Limb (tissue), 2 donors: ENCODE measurements around the gene FBXL7.
"Not testable (repeated sequence)": the region's sequence is repeated elsewhere in the genome, so short reads cannot be mapped to it uniquely, and the experiment has no call there.

Experiments used
- DNase-seq, 2 donors: peaks; one replicate each; pipeline ENCODE4 v3.0.0-alpha.2; 2016; ENCODE audit errors: extremely low spot score in 2 of 2

FBXL7 gene

DNA sequence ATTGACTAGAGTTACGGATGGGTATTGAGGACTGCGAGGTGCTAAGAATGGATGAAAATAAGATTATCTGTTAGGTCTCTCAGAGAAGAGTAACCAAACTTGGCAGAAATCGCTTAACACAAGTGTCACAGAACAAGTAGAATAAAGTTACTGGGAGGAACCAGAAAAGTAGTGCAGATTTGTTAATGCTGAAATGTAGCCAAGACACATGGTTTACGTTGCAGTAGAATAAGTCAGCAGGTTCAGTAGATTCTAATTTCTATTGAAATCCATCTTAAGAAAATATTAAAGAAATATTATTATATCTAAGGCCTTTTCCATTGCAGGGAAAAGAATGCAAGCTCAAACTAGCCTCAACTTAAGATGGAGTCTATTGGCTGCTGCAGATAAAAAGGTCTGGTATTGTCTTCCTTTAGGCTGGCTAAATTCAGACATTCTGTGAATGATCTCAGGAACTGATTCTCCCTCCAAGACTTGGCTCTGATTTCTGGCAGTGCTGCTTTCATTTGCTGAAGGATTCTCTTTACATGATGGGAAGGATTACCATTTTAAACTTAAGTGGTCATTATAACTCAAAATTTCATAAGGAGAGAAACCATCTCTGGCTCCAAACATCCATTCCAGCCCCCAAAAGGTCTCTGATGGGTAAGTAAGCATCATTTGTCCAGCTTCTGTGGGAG is 364.7 kb downstream of the FBXL7 start:
- no peak for DNase-seq

DNA sequence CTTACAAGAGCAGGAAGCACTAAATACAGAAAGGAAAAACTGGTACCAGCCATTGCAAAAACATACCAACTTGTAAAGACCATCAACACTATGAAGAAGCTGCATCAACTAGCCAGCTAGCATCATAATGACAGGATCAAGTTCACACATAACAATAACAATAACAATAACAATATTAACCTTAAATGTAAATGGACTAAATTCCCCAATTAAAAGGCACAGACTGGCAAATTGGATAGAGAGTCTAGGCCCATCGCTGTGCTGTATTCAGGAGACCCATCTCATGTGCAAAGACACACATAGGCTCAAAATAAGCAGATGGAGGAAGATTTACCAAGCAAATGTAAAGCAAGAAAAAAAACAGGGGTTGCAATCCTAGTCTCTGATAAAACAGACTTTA is 372.3 kb downstream of the FBXL7 start:
- DNase-seq = not testable (repeated sequence)

DNA sequence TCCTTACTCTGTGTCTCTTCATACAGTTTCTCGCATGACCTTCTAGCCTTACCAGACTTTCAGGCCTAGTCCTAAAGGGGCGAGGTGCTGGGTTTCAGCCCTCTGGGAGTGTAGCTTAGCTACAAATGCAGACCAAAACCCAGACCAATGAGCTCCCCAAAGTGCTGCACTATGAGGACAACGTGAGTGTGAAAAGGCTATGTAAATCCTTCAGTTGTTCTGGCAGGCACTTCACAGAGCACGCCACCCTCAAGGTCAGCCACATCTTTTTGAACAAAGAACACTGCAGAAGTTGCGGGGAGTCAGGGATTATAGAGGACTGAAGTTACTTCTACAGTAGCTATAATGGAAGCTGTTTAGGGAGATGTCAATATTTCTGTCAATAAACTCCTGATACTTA is 377.9 kb downstream of the FBXL7 start:
- DNase-seq = no peak

DNA sequence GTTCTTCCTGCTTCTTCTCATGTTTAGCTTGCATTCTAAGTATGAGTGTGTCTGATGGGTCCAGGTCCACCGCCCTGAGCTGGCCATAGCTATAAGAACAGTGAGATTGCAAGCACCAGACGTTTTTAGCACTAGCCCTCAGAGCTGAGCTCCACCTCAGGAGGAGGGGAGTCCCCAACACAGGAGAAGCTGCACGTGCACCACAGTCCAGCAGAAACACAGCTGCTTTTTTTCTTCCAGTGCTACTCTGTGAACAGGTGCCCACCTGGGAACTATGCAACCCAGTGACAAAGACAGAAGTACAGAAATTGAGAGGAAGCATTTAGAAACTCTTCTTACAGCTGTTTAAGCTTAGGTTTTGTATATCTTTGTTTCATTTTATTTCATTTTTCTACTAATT is 380.2 kb downstream of the FBXL7 start:
- no peak for DNase-seq

DNA sequence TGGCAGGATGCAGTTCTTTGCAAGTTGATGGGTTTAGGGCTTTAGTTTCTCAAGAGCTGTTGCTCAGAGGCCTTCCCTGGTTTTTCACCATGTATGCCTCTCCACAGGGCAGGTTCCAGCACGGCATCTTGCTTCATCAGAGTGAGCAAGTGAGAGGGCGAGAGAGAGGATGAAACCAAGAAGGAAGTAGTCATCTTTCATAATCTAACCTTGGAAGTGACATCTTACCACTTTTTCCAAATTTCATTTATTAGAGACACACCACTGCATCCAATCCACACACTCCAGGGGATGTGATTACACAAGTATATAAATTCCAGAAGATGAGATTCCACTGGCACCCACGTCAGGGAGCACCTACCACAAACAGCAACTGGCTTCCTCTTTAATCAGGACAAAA is 385.2 kb downstream of the FBXL7 start:
- no peak for DNase-seq

DNA sequence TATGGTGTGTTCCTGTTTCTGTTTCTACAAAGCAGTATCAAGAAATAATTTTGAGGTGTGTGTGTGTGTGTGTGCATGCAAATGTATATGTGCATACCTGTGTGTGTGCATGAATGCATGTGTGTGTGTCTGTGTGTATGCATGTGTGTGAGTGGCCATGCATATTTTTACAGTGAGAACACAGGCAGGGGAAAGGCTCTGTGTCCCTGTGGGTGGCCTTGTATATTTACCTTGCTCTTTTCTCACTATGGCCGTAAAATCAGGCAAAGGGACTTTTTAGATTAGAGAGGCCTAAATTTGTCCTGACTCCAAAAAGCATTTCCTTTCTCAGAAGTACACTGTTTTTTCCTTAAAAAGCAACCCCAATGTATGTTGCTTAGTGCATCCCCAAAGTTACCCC is 386.2 kb downstream of the FBXL7 start:
- DNase-seq = no peak

DNA sequence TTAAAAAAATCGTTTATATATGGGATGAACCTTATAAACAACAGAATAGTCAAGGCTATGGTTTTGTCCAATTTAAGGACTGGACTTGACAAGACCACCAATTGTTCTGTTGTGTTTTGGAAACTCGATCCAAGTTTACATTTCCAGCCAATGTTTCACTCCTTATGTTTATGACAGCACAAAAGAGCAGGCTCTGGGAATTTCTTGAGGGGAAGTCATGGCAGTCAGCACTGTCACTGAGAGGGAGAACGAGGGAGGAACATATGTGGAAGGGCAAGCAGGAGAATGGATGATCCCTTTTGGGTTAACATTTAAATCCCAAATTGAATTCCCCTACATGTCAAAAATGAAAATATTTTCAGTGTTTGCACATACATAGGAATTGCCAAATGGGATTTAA is 387.1 kb downstream of the FBXL7 start:
- DNase-seq = no peak

DNA sequence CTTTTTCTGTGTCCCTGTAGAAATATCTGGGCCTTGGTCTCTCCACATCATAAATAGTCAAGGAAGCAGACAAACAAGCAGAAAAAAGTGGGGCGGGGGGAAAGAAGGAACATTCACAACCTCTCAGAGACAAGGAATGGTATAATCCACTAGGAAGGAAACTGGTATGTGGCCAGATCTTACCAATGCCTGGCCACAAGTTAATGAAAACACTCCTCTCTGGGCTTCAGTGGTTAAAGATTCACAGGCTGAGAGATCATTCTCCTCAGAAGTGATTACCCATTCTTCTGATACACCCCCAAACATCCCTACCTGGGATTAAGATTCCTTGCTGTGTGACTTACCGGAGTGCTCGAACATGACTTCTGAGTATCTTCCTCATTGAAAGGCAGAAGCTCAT is 389.0 kb downstream of the FBXL7 start:
- DNase-seq = no peak

DNA sequence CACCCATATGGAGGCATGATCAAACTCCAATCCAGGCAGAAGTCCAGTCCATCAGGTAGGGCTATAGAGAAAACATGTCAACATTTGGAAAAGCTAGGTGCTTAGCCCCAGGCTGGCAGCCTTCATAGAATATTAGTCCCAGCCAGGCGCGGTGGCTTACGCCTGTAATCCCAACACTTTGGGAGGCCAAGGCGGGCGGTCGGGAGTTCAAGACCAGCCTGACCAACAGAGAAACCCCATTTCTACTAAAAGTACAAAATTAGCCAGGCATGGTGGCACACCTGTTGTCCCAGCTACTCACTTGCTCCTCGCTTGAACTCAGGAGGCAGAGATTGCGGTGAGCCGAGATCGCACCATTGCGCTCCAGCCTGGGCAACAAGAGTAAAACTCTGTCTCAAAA is 393.9 kb downstream of the FBXL7 start:
- DNase-seq = no peak

DNA sequence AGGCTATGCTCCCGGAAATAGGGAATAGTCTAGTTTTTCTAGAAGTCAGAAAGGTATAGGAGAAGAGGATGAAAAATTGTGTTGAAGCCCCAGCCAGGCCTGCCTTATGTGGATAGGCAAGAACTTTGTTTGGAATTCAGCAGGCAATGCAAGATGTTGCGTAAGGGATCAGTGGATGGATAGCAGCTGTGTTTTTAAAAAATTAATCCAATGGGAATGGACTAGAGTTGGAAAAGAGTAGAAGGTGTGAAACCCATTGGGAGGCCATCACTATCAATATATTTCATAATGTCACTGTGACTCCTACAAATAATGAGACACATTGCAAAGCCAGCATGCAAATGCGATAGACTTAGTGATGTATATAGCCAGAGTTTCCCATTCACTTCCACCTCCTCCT is 397.7 kb downstream of the FBXL7 start:
- no peak for DNase-seq

DNA sequence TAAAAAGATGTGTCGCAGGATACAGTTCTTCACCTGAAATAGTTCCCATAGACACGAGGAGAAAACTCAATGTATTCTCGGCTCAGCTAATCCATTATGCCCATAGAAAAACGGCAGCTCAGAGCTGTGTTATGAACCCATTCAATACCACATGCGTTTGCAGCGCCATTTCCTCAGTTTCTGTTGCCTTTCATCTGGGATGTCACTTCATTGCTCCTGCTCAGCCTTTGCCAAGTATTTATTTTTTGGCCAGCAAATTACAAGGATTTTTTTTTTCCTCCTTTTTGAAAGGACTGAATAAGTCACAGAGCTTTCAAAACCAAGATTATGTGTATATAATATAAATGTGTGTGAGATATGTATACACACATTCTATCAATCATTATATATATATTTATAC is 398.7 kb downstream of the FBXL7 start:
- DNase-seq = no peak

DNA sequence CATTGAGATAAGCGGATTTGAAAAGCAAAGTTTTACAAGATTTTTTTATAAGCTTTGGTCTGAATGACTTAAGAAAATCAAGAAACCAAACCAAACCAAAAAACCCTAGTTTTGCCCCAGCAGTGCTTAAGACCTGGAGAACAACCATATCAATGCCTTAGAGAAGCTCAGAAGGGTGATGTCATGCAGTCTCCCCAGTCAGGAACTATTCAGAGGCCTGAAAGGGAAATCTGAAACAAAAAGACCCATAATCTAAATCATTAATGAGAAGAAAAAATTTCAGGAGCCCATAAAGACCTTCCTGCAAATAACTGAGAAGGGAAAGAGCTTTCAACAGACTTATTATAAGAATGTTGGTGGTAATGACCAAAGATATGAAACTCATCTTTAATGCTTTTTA is 399.5 kb downstream of the FBXL7 start:
- DNase-seq = no peak

DNA sequence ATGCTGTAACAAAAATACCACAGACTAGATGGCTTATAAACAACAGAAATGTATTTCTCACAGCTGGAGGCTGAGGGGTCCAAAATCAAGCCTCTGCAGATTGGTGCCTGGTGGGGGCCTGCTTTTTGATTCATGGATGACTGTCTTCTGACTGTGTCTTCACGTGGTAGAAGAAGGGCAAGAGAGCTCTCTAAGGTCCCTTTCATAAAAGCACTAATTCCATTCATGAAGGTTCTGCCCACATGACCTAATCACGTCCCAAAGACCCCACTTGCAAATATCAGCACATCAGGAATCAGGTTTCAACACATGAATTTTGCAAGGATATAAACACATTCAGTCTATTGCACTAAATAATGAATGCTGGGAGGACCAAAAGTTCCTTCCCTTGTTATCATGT is 401.2 kb downstream of the FBXL7 start:
- DNase-seq = no peak

DNA sequence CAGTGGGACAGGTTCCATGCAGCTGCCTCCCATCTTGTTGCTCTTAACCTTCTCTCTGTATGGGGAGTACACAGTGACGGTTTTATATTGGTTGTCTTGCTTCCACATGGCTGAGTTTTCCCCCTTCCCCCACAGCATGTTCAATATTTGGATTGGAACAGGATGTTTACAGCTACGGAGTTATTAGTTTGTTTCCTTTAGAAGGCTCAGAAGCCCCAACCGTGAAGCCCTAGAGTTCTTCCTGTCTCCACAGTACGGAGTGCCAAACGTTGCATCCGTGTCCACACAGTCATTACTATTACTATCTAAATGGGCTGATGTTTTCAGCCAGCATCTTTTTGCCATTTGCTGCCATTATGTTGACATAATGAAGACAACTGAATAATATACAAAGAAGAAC is 402.1 kb downstream of the FBXL7 start:
- DNase-seq = no peak

DNA sequence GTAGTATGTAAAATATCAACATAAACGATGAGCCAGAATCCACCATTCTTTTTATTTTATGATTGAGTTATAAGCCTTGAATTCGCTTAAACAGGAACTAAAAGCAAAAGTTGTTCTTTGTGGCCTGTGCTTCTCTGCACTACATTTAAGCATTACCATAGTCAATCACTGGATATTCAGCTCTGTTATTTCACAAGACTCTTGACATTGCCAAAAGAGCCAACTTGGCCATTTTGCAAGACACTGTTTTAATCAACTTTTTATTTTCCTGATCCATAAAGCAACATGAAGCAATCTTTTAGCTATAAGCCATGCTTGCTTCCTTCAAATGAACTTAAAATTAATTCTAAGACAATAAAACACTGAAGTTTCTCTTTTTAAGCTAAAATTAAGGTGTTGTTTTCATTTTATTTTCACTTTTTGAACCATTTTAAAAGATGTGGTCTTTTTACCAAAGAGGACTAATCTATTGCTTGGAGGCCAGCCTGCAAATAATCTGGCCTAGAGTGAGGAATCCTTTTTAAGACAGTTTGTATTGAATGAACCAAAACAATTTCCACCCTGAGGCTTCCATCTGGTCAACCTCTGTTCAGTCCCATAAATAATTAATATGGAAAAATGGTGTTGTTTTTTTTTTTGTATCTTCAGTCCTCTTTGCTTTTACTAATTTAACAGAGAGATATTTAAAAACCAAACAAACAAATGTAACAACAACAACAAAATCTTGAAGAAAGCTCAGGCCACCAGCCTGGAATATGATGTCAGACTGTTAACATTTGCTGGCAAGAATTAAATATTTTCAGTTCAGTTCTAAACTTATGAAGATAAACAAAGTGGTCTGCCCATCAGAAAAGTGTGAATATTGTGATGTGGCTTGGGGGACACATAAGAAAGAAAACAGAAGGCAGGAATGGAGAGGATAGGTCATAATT is 405.2 kb downstream of the FBXL7 start:
- DNase-seq = no peak

DNA sequence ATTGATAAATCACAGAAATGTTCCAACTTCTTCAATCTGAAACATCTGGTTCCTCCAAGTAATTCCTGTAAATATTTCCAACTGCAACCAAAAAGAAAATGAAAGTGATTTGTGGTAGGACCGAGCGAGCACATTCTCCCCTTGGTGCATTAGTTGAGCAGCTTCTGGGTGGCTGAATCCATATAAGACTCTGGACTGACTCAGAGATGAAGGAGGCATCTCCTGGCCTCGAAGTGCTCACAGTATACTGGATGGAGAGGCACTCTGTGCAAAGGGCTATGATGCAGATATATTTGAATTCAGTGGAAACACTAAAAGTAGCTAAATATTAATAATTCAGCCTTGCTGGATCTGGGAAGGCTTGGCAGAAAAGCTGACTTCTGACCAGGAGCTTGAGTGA is 414.7 kb downstream of the FBXL7 start:
- no peak for DNase-seq

DNA sequence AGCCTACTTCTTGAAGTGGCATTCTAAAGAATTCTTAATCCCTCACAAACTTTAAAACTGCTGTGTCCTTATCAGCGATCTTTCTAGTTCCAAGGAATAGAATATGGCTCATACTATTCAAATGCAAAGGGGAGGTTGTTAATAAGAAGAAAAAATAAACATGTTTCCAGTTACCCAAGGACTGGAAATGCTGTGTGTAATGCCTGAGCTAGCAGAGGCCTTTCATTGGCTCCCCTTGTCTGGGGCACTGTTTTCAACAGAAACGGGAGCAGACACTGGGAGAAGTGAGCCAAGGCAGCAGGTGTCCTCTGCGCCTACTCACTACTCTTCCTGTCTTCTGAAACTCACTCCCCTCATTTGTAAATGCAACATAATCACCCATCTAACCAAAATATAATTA is 426.6 kb downstream of the FBXL7 start:
- no peak for DNase-seq

DNA sequence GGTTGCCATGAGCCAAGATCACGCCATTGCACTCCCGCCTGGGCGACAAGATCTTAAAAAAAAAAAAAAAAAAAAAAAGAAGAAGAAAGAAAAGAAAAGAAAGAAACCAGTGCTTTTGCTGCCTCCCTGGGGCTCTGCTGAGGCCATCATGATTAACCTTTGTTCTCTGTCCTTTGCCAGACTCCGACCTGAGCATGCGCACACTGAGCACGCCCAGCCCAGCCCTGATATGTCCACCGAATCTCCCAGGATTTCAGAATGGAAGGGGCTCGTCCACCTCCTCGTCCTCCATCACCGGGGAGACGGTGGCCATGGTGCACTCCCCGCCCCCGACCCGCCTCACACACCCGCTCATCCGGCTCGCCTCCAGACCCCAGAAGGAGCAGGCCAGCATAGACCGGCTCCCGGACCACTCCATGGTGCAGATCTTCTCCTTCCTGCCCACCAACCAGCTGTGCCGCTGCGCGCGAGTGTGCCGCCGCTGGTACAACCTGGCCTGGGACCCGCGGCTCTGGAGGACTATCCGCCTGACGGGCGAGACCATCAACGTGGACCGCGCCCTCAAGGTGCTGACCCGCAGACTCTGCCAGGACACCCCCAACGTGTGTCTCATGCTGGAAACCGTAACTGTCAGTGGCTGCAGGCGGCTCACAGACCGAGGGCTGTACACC is 427.9 kb downstream of the FBXL7 start:
- DNase-seq = no peak

DNA sequence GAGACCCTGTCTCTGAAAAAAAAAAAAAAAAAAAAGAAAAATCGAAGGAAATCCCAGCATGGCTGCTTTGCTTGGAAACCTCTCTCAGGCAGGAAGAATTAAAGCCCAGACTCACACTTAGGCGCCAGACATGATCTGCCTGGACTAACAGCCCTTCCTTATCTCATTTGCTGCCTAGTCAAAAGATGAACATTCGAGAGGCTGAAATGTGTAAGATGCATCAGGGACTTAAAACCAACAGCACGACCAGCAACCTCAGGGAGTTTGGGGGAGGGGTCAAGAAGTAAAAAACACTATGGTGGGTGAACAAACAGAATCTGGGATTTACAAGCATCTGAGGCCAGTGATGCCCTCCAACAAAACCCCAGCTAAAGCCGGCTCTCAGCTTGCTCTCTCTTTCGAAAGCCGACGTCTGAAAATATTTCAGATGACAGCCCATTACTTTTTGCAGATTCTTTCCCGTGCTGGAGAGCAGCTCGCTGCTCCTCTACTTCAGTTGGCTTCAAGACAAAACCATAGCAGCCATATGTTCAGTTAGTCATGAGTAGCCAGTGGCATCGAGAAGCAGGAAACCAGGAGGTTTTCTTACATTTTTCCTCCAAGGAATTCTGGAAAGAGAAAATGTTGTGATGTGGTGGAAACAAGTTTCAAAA is 429.8 kb downstream of the FBXL7 start:
- DNase-seq = no peak

DNA sequence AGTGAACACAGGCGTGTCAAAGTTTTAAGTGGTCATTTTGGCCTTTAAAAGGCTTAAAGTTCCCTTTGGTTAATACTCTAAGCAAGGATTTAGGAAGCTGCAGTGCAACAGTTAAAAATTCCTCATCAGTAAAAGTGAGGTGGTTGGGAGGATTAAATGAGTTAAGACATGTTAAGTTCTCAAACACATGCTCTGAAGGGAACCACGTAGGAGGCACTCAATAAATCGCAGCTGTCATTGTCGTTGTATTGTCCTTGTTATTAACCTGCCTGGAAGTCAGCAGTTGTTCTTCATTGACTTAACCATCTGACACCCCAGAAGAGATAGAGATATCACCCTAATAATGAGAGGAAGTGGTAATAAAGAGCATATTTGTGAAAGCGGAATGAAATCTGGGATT is 432.1 kb downstream of the FBXL7 start:
- DNase-seq = no peak

DNA sequence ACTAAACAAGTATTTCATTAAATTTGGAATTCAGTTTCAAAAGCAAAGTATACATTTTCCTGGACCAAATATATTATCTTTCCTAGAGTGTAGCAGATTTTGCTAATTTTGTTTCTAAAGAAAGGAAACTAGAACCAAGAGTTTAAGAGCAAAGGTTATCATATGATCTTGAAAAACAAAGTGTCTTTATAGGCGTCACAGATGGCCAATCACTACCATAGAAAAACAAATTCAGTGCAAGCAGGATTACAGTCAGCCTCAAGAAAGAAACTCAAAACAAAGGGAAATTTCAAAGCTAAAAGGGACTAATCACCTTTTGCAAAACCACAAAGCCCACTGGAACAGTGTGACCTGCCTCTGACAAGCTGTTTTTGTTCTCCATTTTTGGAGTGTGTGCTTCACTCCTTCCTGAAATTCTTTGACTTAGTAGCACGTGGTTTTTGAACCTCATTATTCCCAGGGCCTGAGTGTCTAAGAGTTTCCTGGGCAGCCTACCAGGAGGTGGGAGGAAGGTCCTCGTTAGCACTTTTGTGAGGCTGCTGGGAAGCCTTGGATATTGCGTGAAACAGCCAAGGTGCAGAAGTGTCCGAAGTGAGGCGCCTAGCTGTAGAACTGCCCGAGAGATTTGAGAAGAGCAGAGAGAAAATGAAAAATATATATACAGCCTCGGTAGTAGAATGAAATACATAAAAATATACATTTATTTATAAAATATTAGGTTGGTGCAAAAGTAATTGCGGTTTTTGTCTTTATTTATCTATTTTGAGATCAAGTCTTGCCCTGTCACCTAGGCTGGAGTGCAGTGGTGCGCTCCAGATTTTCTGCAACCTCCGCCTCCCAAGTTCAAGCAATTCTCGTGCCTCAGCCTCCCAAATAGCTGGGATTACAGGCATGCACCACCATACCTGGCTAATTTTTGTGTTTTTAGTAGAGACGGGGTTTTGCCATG is 433.6 kb downstream of the FBXL7 start:
- DNase-seq = no peak
